Stimulated activated CD8-positive, alpha-beta memory T cell treated with anti-CD3 and anti-CD28 coated beads, Interleukin-7, amount 100 ng/mL, for 4 hours (primary cell): ENCODE data around the gene ISCU.

ENCODE experiments used
- DNase-seq, 2 donors: peaks; one replicate each; pipeline ENCODE4 v3.0.0-alpha.2; 2020; ENCODE audit warnings: low read depth in 2 of 2

Gene ISCU

DNA sequence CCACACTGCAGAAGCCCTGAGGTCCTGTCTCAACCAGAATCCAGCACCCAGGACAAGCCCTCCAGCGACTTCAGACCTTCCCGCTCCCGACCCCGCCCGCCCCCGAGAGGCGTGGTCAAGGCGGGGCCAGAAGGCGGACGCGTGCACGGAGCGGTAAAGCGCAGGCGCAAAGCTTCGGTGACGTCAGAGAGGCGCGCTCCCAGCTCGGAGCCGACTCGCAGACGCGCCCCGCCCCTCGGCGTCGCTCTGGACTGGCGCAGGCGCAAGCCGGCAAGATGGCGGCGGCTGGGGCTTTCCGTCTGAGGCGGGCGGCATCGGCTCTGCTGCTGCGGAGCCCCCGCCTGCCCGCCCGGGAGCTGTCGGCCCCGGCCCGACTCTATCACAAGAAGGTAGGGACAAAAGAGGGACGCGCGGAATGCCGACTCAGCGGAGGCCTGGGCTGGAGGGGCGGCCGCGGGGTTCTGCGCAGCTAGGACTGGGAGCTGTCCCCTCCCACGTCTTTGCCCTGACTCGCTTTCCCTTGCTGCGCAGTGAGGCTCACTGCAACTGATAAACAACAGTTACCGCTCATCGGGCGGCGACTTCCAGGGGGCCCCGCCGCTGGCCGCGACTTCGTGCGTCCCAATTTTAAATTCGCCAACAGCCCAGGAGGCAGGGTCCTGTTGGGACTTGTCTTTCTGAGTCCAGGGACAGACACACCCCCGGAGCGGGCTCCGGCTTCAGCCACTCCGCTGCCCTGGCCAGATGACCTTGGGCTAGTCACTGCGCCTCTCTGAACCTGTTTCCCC, at the start of gene ISCU:
Gene ISCU (plus strand): TSS at position 249 of the 788 bp plus-strand sequence. CDS start 27 bp downstream, at position 276.
- DNase-seq = peak; percentile 95 to 98

- no peak for DNase-seq
These were observed 47.9 kb upstream of the ISCU start for GRCh38 chr12:108514468-108514972.

DNA sequence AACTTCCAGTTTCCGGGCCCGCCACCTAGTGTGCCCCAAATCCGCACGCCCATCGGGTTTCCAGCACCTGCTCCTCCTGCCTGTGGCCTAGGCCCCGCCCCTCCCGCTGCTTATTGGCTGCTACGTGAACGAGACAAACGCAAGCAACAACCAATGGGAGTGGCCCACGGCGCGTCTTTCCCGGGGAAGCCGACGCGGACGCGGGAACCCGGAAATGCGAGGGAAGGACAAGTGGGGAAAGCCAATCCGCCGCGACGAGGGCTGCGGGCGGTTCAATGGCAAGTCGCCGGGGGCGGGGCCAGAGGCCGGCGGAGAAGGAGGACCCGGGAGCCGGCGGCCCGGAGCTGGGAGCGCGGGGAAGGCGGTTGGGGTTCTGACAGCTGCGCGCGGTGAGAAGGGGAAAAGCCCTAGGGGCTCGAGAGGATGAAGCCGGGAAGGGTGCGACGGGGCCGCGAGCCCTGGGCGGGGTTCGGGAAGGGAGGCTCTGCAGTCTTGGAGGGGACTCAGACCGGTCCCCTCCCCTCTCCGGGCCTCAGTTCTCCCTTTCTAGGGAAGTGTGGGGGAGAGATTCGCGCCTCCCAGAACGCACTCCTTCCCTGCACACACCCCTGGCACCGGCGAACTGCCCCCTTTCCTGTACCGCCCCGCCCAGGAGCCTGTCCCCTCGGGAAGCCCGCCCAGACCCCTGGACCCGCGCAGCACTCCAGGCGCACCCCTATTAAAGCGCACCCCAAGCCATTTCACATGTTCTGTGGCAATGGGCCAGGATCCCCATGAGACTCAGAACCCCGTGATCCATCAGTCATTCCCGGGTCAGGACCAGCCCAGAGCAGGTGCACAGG, 47.2 kb upstream of the ISCU start, which contains the start of gene FICD:
Gene FICD (plus strand): TSS at position 305 of the 842 bp plus-strand sequence. CDS start 1,696 bp downstream, outside the sequence.
- DNase-seq = peak; percentile 99

- DNase-seq = no peak
These were observed 46.5 kb upstream of the ISCU start for GRCh38 chr12:108515916-108516315.

- DNase-seq = no peak
These were observed 45.7 kb upstream of the ISCU start for GRCh38 chr12:108516511-108517275.

- no peak for DNase-seq
These were observed 44.9 kb upstream of the ISCU start for GRCh38 chr12:108517288-108518100.

- no peak for DNase-seq
These were observed 44.2 kb upstream of the ISCU start for GRCh38 chr12:108518101-108518715.

DNA sequence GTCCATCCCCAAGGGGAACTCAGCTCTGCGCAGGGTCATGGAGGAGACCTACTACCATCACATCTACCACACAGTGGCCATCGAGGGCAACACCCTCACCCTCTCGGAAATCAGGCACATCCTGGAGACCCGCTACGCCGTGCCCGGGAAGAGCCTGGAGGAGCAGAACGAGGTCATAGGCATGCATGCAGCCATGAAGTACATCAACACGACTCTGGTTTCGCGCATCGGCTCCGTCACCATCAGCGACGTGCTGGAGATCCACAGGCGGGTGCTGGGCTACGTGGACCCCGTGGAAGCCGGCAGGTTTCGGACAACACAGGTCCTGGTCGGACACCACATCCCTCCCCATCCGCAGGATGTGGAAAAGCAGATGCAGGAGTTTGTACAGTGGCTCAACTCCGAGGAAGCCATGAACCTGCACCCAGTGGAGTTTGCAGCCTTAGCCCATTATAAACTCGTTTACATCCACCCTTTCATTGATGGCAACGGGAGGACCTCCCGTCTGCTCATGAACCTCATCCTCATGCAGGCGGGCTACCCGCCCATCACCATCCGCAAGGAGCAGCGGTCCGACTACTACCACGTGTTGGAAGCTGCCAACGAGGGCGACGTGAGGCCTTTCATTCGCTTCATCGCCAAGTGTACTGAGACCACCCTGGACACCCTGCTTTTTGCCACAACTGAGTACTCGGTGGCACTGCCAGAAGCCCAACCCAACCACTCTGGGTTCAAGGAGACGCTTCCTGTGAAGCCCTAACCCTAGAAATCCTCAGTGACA, 43.5 kb upstream of the ISCU start:
- DNase-seq = no peak

GRCh38 chr12:108519558-108519957, 42.8 kb upstream of the ISCU start:
- no peak for DNase-seq

DNA sequence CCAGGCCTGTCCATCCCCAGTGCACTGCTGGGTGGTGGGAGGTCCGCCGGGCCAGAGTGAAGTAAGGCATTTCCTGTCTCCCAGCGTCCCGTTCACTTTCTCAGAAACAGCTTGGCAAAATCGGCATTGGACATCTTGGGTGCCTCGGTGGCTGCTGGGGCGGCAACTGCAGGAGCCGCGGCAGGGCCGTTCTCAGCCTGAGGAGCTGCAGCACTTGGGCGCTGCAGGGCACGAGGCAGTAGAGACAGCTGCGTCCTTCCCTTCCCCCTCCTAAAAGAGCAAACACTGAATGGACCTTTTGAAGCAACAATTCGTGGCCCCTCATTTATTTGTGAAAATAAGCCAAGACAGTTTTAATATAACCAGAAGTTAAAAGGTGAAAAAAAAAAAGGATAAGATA, 39.0 kb upstream of the ISCU start:
- DNase-seq = no peak

DNA sequence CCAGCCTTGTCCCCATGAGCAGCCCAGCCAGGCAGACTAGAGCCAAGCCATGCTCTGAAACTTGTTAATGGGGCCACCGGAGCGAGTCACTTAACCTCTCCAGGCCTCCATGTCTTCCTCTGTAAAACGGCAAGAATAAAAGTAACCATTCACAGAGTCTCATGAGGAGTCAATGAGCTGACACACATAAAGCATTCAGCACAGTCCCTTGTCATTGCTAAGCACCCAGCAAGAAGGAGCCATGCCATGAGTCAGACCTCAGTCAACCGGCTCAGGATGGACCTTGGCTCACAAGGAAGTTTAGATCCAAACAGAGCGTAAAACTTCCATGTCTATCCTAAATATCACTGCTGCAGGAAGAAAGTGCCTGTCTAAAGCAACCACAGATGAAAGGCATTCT, 36.7 kb upstream of the ISCU start:
- DNase-seq = no peak

DNA sequence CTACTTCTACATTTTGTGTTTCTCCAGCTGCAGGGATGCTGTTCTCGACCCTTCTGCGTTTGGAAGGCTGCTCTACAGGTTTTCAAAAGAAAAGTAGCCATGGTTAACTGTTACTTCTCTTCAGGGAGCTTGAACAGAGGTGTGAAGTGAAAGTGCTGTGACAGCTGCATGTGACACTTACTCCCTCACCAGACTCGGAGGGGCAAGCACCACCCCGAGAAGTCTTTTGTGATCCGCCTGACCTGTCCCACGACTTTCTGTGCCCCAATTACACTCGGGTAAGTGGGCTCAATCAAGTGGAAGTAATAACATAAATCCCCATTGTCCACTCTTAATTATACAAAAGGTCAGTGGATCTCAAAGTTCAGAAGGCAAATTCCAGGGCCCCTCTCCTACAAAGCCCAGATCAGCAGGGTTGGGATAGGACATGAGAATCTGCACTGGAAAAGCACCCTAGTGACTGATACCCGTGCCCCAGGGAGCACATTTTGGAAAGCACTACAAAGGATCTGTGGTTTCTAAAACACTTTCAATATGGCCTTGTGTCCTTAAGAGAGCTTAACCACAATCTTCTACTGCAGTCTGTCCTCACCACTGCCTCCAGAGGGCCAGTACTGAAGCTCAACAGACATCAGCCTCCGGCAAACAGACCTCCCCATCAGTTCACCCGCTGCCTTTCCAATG, 35.8 kb upstream of the ISCU start:
- no peak for DNase-seq

GRCh38 chr12:108527166-108527496, 35.3 kb upstream of the ISCU start:
- DNase-seq = no peak

- DNase-seq = no peak
These were observed 32.2 kb upstream of the ISCU start for GRCh38 chr12:108530161-108530560.

GRCh38 chr12:108531929-108532848, 30.2 kb upstream of the ISCU start:
- no peak for DNase-seq

DNA sequence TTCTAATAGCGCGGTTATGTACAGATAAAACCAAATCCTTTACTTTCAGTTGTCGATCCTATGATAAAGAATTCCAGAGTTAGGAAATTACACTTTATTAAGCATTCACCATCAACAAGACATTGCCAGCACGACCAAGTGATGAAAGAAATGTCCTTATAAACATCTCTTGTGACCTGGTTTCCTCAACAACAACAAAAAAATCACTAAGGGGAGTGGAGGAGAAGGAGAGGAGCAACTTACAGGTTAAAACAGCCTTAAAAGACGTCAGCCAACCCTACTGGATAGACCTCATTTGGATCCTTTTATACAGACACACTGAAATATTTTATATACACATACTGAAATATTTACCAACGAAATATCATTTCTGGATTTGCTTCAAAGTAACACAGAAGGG, 24.2 kb upstream of the ISCU start:
- no peak for DNase-seq

DNA sequence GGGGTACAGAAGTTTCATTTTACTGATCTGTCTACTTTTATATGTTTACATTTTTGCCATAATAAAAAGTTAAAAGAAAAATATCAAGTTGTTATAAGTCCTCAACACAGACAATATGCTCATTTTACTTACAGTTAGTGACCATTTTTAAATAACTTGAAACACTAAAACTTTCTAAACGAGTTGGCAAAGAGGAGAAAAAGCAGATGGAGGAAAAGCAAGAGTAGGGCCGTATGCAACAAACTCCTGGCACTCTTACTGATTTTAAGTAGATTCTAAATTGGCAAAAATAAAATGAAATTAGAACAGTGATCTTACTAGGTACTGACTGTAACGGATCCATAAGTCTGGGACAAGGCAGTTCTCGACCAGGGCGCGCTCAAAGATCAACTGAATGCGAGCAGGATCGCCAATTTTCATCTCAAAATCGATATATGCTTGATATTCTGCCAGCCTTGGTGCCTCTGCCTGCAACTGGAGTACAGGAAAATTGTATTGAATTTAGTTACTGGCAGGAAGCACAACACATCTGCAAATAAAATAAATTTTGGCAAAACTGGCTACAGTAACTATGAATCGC, 23.7 kb upstream of the ISCU start:
- DNase-seq = no peak

- no peak for DNase-seq
These were observed 20.1 kb upstream of the ISCU start for GRCh38 chr12:108542320-108542719.
